Stimulated activated CD8-positive, alpha-beta memory T cell treated with anti-CD3 and anti-CD28 coated beads, Interleukin-7, amount 100 ng/mL, for 4 hours (primary cell): ENCODE measurements around the gene ACSM5.
"Not testable (repeated sequence)": the region's sequence is repeated elsewhere in the genome, so short reads cannot be mapped to it uniquely, and the experiment has no call there.

Experiments
- DNase-seq, 2 donors: peaks; one replicate each; pipeline ENCODE4 v3.0.0-alpha.2; 2020; ENCODE audit warnings: low read depth in 2 of 2

ACSM5 gene

DNA sequence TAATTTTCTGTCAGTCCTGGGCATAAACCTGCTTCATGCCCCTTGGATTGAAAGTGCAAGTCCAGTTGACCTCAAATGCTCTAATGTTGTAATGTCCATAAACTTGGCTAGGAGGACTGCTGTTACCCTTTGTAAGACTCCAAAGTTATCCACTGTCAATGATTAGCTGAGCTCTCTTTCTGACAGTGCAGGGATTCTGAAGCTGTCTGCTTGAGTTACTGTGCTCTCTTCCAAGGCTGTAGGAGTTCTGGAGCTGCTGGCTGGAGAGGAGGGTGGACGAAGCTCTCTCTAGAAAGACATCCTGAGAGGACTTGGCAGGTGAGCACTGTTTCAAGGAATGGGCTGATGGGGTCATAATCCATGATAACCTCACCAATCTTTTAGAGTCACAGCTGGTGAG, 42.0 kb downstream of the ACSM5 start, which contains the start of gene ACSM2A:
Gene ACSM2A, plus strand, starts transcription at position 158 of the 400 bp plus-strand sequence. CDS start 8,594 bp downstream, outside the sequence.
- DNase-seq = not testable (repeated sequence)

GRCh38 chr16:20453633-20454032, 44.3 kb downstream of the ACSM5 start:
- not testable (repeated sequence) for DNase-seq

DNA sequence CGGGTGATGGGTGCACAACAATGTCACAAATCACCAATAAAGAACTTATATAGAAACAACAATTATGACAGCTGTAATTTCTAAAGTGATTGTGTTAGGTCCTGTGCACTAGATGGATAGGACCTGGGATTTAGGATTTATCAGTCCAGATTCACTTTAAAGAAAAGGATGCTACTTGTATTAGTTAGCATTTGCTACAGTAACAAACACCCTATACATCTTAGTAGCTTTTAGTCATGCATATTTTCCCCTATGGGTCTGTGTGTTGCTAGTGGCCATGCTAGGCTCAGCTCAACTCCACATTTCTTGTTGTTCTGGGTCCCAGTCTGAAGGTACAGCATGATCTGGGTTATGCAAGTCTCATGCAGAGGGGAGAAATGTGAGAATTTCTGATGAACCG, 49.9 kb downstream of the ACSM5 start:
- DNase-seq = not testable (repeated sequence)

- DNase-seq = not testable (repeated sequence)
Measured at GRCh38 chr16:20460313-20460712, 51.0 kb downstream of the ACSM5 start.

GRCh38 chr16:20468954-20469353, 59.6 kb downstream of the ACSM5 start:
- DNase-seq = not testable (repeated sequence)

DNA sequence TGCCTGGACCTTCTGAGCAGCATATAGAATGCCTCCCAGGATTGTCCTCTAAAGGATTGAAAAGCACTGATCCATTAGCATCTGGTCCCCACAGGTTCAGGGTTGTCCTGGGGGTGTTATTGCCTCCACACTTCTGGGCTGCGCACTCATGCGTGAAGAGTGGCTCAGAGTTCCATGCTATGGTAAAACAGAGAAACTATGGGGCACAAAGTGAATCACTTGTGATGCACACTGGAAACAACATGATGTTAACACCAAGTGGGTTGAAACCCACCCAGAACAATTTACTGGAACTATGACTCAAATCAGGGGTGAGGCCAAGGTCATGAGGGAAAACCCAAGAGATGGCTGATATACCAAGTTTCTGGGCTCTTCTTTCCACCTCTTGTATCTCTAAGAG, 60.6 kb downstream of the ACSM5 start:
- DNase-seq = not testable (repeated sequence)

DNA sequence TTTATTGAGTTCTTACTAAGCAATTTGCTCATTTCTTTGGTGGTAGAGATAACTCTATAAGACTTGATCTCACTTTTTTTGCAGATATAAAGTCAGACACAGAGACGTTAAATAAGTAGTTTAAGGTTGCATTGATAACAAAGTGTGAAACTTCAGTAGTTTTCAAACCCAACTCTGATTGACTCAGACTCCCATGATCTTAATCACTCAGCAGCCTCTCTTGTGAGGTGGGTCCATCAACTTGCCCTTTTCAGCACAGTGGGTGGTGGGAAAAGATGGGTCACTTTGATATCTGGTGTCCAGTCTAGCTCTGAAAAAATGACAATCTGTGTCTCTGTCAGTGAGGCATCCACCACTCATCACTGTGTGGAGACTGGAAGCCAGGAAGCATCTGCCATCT, 61.4 kb downstream of the ACSM5 start:
- DNase-seq = not testable (repeated sequence)

DNA sequence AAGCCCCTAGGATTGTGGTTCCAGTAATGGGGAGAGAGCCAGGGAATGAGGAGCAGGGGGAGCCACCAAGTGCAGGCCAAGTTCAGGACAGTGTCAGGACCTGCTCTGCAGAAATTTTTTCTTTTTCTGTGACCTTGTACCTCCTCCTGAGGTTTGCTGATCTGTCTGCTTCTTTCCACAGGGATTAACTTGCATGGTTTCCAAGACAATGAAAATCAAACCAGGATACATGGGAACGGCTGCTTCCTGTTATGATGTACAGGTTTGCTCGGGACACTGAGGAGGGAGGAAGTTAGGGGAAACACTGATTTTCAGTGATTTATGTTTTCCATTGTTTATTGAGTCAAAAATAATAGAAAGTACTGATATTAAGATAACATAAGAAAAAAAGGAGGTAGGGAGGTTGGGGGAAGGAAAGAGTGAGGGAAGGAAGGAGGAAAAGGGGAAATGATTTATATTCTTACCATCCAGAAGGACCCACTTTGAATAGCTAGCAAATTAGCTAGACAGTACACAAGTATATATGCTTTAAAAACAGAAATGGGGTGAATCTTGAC, 67.9 kb downstream of the ACSM5 start:
- not testable (repeated sequence) for DNase-seq

GRCh38 chr16:20483989-20484388, 74.7 kb downstream of the ACSM5 start:
- not testable (repeated sequence) for DNase-seq

- DNase-seq = no peak
Measured at GRCh38 chr16:20484726-20485125, 75.4 kb downstream of the ACSM5 start.

DNA sequence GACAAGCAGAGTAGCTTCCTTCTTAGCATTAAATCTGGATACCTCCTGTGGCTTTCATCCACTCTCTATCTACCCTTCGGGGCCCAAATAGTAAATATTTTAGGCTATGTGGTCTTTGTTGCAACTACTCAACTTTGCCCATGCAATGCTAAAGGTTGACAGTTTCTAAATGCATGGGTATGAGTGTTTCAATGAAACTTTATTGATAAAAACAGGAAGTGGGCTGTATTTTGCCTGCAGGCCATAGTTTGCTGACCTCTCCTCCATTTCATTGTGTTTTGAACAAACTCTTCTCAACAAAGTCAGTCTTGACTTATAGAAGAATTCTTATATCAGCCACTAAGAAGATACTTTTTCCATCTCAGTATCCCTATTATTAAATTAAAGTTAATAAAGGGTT, 76.1 kb downstream of the ACSM5 start:
- DNase-seq = no peak
